Measurements from ENCODE around the gene ZNF157. TPM values are rescaled to one million over a fixed set of nuclear protein-coding genes. Genes with fewer than 3 reads are reported as not detected.

ZNF157 gene
- not detected in 2 replicates for total RNA-seq

GRCh38 chrX:47370278-47370677 lies at the start of gene ZNF157:
ZNF157 (plus strand) TSS chrX:47370578; CDS start chrX:47370669, 91 bp downstream.

Other genes with a start within 250 kb of the ZNF157 start
- 71.1 and 73.9 TPM in 2 replicates for gene NDUFB11, start 225.9 kb upstream of the ZNF157 start, total RNA-seq
- 47.4 and 53.0 TPM in 2 replicates for gene RBM10, start 225.4 kb upstream of the ZNF157 start, total RNA-seq
- gene UBA1, start 176.7 kb upstream of the ZNF157 start, total RNA-seq: 225 and 239 TPM in 2 replicates
- gene CDK16, start 151.9 kb upstream of the ZNF157 start, total RNA-seq: 107 and 122 TPM in 2 replicates
- gene USP11, start 137.6 kb upstream of the ZNF157 start, total RNA-seq: 13.3 and 16.1 TPM in 2 replicates
- gene ZNF41, start 112.6 kb downstream of the ZNF157 start, total RNA-seq: 5.3 and 6.9 TPM in 2 replicates
- 40.9 and 44.1 TPM in 2 replicates for gene ARAF, start 190.6 kb downstream of the ZNF157 start, total RNA-seq
- 132 and 133 TPM in 2 replicates for gene TIMP1, start 211.9 kb downstream of the ZNF157 start, total RNA-seq
- 0.05 and 0.07 TPM in 2 replicates for gene SYN1, start 249.3 kb downstream of the ZNF157 start, total RNA-seq

All from mammary microvascular endothelial cell (primary cell).